Erythroblast (primary cell): Measurements from ENCODE around the gene ZFYVE1.

ENCODE experiments used
- GATA1 ChIP-seq: IDR thresholded peaks from 2 replicates; pipeline ENCODE4 v1.6.1; 2011; ENCODE audit warnings: low read depth, mild to moderate bottlenecking, control low read depth, low read length, moderate library complexity
- POLR2A ChIP-seq: IDR thresholded peaks from 2 replicates; pipeline ENCODE4 v1.6.1; 2011; ENCODE audit warnings: mild to moderate bottlenecking, low read length

DNA sequence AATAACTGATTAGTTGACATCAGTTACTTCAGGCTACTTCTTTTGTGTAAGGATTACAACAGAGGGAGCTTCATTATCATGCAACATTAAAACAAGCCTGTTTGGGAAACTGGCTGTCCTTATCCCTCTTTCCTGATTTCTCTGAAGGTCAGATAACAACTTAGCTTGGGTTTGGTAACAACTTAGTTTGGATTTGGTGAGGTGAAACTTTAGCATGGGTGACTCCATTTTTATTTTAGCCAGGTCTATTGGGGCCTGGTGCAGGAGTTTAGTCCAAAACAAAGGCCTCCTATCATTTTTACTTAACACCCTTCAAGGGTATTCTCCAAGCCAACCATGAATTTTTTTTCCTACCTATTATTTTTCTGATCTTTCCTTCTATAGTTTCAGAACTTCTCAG is 1.1 kb upstream of the ZFYVE1 start:
- TF ChIP-seq POLR2A: no peak
- no peak for TF ChIP-seq GATA1
